ENCODE data around the gene SLC39A12. TPM values are rescaled to one million over a fixed set of nuclear protein-coding genes. Genes with fewer than 3 reads are reported as not detected.
"Not testable (repeated sequence)": the region's sequence is repeated elsewhere in the genome, so short reads cannot be mapped to it uniquely, and the experiment has no call there.

The SLC39A12 gene
- total RNA-seq, 4 donors from 2014 or later, result not detected

DNA sequence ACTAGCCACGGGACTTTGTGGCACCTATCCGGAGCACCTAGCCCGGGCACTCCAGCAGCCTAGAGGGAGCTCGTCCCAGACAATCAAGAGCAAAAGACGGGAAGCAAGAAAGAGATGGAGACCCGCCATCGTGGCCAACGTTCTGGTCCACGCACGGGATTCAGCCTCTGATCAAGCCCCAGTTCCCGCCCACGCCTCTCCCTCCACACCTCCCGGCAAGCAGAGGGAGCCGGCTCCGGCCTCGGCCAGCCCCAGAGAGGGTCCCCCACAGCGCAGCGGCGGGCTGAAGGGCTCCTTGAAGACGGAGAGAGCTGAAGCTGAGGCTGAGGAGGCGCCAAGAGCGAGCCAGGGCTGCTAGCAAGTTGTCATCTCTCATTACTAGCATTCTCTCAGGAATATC is 992 bp upstream of the SLC39A12 start:
- TF ChIP-seq POLR2A (IDR thresholded peaks at IDR 0.05), result no peak
- TF ChIP-seq EP300 (IDR thresholded peaks at IDR 0.05), result no peak
- TF ChIP-seq, protein P1, sequence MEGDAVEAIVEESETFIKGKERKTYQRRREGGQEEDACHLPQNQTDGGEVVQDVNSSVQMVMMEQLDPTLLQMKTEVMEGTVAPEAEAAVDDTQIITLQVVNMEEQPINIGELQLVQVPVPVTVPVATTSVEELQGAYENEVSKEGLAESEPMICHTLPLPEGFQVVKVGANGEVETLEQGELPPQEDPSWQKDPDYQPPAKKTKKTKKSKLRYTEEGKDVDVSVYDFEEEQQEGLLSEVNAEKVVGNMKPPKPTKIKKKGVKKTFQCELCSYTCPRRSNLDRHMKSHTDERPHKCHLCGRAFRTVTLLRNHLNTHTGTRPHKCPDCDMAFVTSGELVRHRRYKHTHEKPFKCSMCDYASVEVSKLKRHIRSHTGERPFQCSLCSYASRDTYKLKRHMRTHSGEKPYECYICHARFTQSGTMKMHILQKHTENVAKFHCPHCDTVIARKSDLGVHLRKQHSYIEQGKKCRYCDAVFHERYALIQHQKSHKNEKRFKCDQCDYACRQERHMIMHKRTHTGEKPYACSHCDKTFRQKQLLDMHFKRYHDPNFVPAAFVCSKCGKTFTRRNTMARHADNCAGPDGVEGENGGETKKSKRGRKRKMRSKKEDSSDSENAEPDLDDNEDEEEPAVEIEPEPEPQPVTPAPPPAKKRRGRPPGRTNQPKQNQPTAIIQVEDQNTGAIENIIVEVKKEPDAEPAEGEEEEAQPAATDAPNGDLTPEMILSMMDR (IDR thresholded peaks at IDR 0.05), result no peak
- Histone ChIP-seq H3K4me3 (no peak overlapping the region), H3K4me1 (no peaks in the 10 kb centered on the region), H3K9me3 (no peaks in the 10 kb centered on the region), H3K27me3 (no peaks in the 10 kb centered on the region), H3K36me3 (no peaks in the 10 kb centered on the region), H3K27ac (no peak overlapping the region)
- DNase-seq (ENCODE audit: low spot score in 2 of 2), result no peak
- 90 to 92% methylated on average over 19 to 22 of the region's 22 CpGs for WGBS, 2 donors

DNA sequence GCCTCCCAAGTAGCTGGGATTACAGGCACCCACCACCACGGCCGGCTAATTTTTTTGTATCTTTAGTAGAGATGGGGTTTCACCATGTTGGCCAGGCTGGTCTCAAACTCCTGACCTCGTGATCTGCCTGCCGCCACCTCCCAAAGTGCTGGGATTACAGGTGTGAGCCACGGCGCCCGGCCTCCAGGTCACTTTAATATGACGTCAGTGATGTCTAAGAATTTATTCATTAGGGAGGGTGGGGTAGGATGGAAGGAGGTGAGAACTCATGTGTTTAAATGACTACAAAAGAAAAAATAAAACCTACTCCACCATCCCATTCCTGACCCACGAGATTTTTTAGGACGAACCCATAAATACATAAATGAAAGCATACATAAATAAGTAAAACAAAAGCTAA is 2.7 kb downstream of the SLC39A12 start:
- not testable (repeated sequence) for H3K4me1 ChIP-seq; H3K9me3 ChIP-seq; H3K4me3 ChIP-seq; H3K36me3 ChIP-seq; H3K27me3 ChIP-seq; DNase-seq (ENCODE audit: low spot score in 2 of 2); H3K27ac ChIP-seq
- WGBS, 2 donors, result 79 to 83% methylated on average over 10 of the region's 10 CpGs

DNA sequence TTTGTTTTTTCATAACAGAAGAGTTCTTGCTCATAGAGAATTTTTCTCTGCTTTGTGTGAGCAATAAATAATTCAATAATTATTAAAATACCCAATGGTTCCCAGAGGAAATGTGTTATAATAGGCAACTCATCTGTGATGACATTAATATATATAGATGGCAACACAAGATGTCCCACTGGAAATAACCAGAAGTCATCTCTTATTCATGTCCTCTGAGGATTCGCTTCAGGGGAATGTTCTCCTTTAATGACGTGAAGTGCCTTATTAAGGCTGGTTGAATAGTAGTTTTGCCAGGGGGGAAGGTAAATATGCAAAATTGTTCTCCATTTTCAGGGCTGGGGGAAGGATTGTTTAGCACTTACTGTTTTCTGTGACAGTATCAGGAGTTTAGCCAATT is 3.1 kb downstream of the SLC39A12 start:
- H3K36me3 ChIP-seq, result no peaks in the 10 kb centered on the region
- no peak overlapping the region for H3K27ac ChIP-seq
- TF ChIP-seq, protein P1 (IDR thresholded peaks at IDR 0.05), result no peak
- no peak for TF ChIP-seq EP300 (IDR thresholded peaks at IDR 0.05)
- no peak for TF ChIP-seq POLR2A (IDR thresholded peaks at IDR 0.05)

DNA sequence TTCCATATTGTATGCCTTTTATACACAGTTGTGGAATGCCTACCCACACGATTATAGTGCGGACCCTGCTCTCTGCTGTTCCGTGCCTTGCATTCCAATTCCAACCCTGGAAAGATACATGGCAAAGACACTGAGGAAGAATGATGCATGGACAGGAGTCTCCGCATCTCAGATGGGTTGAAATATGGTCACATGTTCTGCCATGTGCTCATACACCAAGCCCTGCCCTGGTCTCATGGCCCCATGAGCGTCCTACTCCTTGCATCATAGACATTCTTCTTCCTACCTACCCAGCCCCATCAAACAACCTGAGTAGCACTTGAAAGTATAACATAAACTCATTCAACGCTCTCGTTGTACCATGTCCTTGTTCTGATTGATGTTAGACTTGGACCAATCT is 6.3 kb downstream of the SLC39A12 start:
- WGBS, 2 donors, result 91 to 95% methylated on average over 7 of the region's 7 CpGs
- no peak for DNase-seq (ENCODE audit: low spot score in 2 of 2)
- Histone ChIP-seq H3K27me3 (no peaks in the 10 kb centered on the region), H3K9me3 (peaks cover 0 to 12% (median 0%) of the 10 kb centered on the region in 4 donors), H3K4me1 (no peaks in the 10 kb centered on the region), H3K4me3 (no peak overlapping the region), H3K36me3 (no peaks in the 10 kb centered on the region), H3K27ac (no peak overlapping the region)
- TF ChIP-seq, protein P1 (IDR thresholded peaks at IDR 0.05), result no peak

More for the DNA sequence above, 3.1 kb downstream of the SLC39A12 start:
- H3K4me3 ChIP-seq, result no peak overlapping the region
- DNase-seq (ENCODE audit: low spot score in 2 of 2), result no peak
- peaks cover 0 to 4% (median 0%) of the 10 kb centered on the region in 4 donors for H3K9me3 ChIP-seq
- WGBS, 2 donors, result 67 to 80% methylated on average over 2 of the region's 2 CpGs
- no peaks in the 10 kb centered on the region for H3K27me3 ChIP-seq
- no peaks in the 10 kb centered on the region for H3K4me1 ChIP-seq

DNA sequence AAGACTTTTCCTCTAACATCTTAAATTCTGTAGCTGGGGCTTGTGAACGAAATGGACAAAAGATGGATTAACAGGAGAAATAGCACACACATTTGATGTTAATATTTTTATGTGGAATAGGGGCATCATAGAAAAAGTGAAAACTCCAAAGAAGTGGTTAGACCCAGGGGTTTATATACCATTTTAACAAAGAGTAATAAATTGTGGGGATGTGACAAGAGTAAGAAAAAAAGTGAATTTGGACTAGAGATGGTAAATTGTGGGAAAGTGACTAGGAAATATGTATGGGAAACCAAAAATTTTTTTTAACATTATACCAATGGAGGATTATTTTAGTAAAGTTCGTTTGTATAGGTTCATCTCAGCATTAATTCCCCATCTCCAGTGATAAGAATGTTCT is 8.2 kb downstream of the SLC39A12 start:
- Histone ChIP-seq H3K27me3 (no peaks in the 10 kb centered on the region), H3K27ac (no peak overlapping the region), H3K4me1 (no peaks in the 10 kb centered on the region), H3K4me3 (no peak overlapping the region), H3K36me3 (no peaks in the 10 kb centered on the region), H3K9me3 (peaks cover 0 to 12% (median 0%) of the 10 kb centered on the region in 4 donors)
- TF ChIP-seq, protein P1 (IDR thresholded peaks at IDR 0.05), result no peak
- TF ChIP-seq POLR2A (IDR thresholded peaks at IDR 0.05), result no peak
- TF ChIP-seq EP300 (IDR thresholded peaks at IDR 0.05), result no peak
- WGBS, 2 donors, result 66 to 74% methylated on average over 2 of the region's 2 CpGs
- DNase-seq (ENCODE audit: low spot score in 2 of 2), result no peak
